Measurements from ENCODE around the gene HS3ST5. TPM values are rescaled to one million over a fixed set of nuclear protein-coding genes. Genes with fewer than 3 reads are reported as not detected.

The HS3ST5 gene
- total RNA-seq, 1 experiment from 2014 or later: 8.7 TPM

DNA sequence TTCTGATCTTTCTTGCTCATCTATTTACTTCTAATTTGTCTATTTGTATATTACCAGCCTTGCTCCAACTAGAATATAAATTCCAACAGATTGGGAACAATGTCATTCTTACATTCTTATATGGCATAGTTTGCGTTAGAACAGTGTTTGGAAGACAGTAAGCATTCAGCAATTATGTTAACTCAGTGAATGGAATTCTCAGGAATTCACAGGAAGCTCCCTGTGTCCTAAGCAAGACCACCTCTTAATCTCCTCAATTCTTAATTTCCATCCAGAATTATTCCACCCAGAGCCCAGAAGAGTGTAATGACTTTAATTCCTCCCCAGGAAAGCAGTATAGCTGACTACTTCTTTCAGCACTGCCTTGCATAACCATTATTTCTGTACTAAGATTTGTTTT is 18.2 kb upstream of the HS3ST5 start:
- Mint-ChIP-seq H3K36me3 (no peaks in the 10 kb centered on the region), H3K4me1 (peaks cover 69% of the 10 kb centered on the region), H3K9me3 (no peaks in the 10 kb centered on the region), H3K27me3 (ENCODE audit: low read depth) (no peaks in the 10 kb centered on the region), H3K4me3 (no peak overlapping the region), H3K27ac (peak overlapping the region; percentile 38)
- CTCF ChIA-PET: interaction anchor here (1.4 to 3.6 kb wide), 3 partner anchors 12 to 20 kb away, joined by 4 to 27 read pairs (median 6); partner anchors contain the start of gene HS3ST5
- POLR2A ChIA-PET: interaction anchor here (1.0 kb wide), 1 partner anchor 19 kb away, joined by 4 read pairs; the partner anchor contains the start of gene HS3ST5
- no peak for TF ChIP-seq ELF4 (CRISPR knock-in tag; IDR thresholded peaks at IDR 0.05; ENCODE audit: low read depth)
- no peak for TF ChIP-seq TCF7 (CRISPR knock-in tag; IDR thresholded peaks at IDR 0.05; ENCODE audit: low read depth)
- TF ChIP-seq, protein P1, sequence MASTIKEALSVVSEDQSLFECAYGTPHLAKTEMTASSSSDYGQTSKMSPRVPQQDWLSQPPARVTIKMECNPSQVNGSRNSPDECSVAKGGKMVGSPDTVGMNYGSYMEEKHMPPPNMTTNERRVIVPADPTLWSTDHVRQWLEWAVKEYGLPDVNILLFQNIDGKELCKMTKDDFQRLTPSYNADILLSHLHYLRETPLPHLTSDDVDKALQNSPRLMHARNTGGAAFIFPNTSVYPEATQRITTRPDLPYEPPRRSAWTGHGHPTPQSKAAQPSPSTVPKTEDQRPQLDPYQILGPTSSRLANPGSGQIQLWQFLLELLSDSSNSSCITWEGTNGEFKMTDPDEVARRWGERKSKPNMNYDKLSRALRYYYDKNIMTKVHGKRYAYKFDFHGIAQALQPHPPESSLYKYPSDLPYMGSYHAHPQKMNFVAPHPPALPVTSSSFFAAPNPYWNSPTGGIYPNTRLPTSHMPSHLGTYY (CRISPR knock-in tag; IDR thresholded peaks at IDR 0.05): no peak
- no peak for TF ChIP-seq ESRRA (CRISPR knock-in tag; IDR thresholded peaks at IDR 0.05; ENCODE audit: borderline replicate concordance)
- no peak for TF ChIP-seq RELA (CRISPR knock-in tag; IDR thresholded peaks at IDR 0.05; ENCODE audit: borderline replicate concordance)
- TF ChIP-seq GABPB1 (CRISPR knock-in tag; IDR thresholded peaks at IDR 0.05): no peak
- TF ChIP-seq EMX1 (CRISPR knock-in tag; IDR thresholded peaks at IDR 0.05): no peak
- TF ChIP-seq, protein P2, sequence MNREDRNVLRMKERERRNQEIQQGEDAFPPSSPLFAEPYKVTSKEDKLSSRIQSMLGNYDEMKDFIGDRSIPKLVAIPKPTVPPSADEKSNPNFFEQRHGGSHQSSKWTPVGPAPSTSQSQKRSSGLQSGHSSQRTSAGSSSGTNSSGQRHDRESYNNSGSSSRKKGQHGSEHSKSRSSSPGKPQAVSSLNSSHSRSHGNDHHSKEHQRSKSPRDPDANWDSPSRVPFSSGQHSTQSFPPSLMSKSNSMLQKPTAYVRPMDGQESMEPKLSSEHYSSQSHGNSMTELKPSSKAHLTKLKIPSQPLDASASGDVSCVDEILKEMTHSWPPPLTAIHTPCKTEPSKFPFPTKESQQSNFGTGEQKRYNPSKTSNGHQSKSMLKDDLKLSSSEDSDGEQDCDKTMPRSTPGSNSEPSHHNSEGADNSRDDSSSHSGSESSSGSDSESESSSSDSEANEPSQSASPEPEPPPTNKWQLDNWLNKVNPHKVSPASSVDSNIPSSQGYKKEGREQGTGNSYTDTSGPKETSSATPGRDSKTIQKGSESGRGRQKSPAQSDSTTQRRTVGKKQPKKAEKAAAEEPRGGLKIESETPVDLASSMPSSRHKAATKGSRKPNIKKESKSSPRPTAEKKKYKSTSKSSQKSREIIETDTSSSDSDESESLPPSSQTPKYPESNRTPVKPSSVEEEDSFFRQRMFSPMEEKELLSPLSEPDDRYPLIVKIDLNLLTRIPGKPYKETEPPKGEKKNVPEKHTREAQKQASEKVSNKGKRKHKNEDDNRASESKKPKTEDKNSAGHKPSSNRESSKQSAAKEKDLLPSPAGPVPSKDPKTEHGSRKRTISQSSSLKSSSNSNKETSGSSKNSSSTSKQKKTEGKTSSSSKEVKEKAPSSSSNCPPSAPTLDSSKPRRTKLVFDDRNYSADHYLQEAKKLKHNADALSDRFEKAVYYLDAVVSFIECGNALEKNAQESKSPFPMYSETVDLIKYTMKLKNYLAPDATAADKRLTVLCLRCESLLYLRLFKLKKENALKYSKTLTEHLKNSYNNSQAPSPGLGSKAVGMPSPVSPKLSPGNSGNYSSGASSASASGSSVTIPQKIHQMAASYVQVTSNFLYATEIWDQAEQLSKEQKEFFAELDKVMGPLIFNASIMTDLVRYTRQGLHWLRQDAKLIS (CRISPR knock-in tag; IDR thresholded peaks at IDR 0.05; ENCODE audit: borderline replicate concordance): no peak
- no peak for TF ChIP-seq STAT6 (CRISPR knock-in tag; conservative IDR thresholded peaks at IDR 0.05; ENCODE audit: low read depth)
- ATAC-seq (no peak), DNase-seq (ENCODE audit: low spot score) (no peak)

DNA sequence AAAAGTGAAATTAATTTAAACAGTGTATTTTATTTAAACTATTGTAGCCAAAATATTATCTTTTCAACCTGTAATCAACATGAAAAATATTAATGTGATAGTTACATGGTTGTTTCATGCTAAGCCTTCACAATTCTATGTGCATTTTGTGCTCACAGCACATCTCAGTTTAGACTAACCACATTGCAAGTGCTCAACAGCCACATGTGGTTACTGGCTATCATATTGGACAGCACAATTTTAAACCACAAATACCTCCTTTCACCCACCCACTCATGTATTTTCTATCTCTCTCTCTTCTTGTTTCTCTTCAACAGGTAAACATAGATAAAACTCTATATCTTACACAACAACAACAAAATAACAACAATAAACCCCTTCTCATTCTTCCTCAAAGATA is 12.5 kb upstream of the HS3ST5 start:
- ChIA-PET CTCF (interaction anchor here (0.8 kb wide), 1 partner anchor 12 kb away, joined by 3 read pairs; no protein-coding TSS in a partner anchor), POLR2A (no interaction called here)
- Mint-ChIP-seq H3K4me3 (no peak overlapping the region), H3K4me1 (peaks cover 16% of the 10 kb centered on the region), H3K36me3 (peaks cover 7% of the 10 kb centered on the region), H3K27ac (no peak overlapping the region), H3K27me3 (ENCODE audit: low read depth) (no peaks in the 10 kb centered on the region), H3K9me3 (peaks cover 14% of the 10 kb centered on the region)
- TF ChIP-seq IRF2 (CRISPR knock-in tag; IDR thresholded peaks at IDR 0.05; ENCODE audit: borderline replicate concordance, low read depth) (no peak), STAT6 (CRISPR knock-in tag; conservative IDR thresholded peaks at IDR 0.05; ENCODE audit: low read depth) (no peak), JAZF1 (CRISPR knock-in tag; IDR thresholded peaks at IDR 0.05) (no peak), CBFB (CRISPR knock-in tag; IDR thresholded peaks at IDR 0.05; ENCODE audit: low read depth) (no peak)
- TF ChIP-seq, protein P1 (CRISPR knock-in tag; IDR thresholded peaks at IDR 0.05): no peak
- TF ChIP-seq, protein P3, sequence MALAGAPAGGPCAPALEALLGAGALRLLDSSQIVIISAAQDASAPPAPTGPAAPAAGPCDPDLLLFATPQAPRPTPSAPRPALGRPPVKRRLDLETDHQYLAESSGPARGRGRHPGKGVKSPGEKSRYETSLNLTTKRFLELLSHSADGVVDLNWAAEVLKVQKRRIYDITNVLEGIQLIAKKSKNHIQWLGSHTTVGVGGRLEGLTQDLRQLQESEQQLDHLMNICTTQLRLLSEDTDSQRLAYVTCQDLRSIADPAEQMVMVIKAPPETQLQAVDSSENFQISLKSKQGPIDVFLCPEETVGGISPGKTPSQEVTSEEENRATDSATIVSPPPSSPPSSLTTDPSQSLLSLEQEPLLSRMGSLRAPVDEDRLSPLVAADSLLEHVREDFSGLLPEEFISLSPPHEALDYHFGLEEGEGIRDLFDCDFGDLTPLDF (CRISPR knock-in tag; IDR thresholded peaks at IDR 0.05): no peak
- ATAC-seq (no peak), DNase-seq (ENCODE audit: low spot score) (no peak)

All from WTC11 (cell line).